ENCODE results near the gene ADAM23.

- TF ChIP-seq, protein P1, sequence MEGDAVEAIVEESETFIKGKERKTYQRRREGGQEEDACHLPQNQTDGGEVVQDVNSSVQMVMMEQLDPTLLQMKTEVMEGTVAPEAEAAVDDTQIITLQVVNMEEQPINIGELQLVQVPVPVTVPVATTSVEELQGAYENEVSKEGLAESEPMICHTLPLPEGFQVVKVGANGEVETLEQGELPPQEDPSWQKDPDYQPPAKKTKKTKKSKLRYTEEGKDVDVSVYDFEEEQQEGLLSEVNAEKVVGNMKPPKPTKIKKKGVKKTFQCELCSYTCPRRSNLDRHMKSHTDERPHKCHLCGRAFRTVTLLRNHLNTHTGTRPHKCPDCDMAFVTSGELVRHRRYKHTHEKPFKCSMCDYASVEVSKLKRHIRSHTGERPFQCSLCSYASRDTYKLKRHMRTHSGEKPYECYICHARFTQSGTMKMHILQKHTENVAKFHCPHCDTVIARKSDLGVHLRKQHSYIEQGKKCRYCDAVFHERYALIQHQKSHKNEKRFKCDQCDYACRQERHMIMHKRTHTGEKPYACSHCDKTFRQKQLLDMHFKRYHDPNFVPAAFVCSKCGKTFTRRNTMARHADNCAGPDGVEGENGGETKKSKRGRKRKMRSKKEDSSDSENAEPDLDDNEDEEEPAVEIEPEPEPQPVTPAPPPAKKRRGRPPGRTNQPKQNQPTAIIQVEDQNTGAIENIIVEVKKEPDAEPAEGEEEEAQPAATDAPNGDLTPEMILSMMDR (IDR thresholded peaks at IDR 0.05), result no peak
- no peak for TF ChIP-seq POLR2A (IDR thresholded peaks at IDR 0.05)
Measured at GRCh38 chr2:206424134-206424533, 19.2 kb upstream of the ADAM23 start.

Data from adrenal gland (tissue), 5 donors.